ENCODE results near the gene WRAP73. TPM values are rescaled to one million over a fixed set of nuclear protein-coding genes. Genes with fewer than 3 reads are reported as not detected.

Gene WRAP73
- total RNA-seq, 1 experiment from 2014 or later = 51.4 TPM

GRCh38 chr1:3664700-3665375 lies 14.9 kb upstream of the WRAP73 start:
- no peak for ATAC-seq
- Histone ChIP-seq H3K36me3 (ENCODE audit: control insufficient read depth in 1 of 2, insufficient read depth in 2 of 2, low read length in 2 of 2) (no peaks in the 10 kb centered on the region), H3K4me1 (ENCODE audit: control insufficient read depth in 1 of 2, insufficient read depth in 2 of 2, low read length in 2 of 2) (peaks cover 16 to 27% of the 10 kb centered on the region in 2 experiments), H3K9me2 (ENCODE audit: insufficient read depth) (no peaks in the 10 kb centered on the region), H3K4me2 (ENCODE audit: low read length) (no peak overlapping the region), H3K4me3 (replicated peaks in 1 of 2; ENCODE audit: low read depth in 1 of 2, low read length in 2 of 2) (no peak overlapping the region), H4K20me1 (ENCODE audit: insufficient read depth) (peaks cover 5% of the 10 kb centered on the region; the same call in 1 of the 2 replicates), H3K79me2 (ENCODE audit: insufficient read depth, low read length) (peaks cover 67% of the 10 kb centered on the region), H3K9me3 (ENCODE audit: control insufficient read depth in 1 of 2, insufficient read depth in 1 of 2, low read depth in 1 of 2, low read length in 2 of 2) (no peaks in the 10 kb centered on the region), H3K27ac (ENCODE audit: low read depth, low read length) (no peak overlapping the region), H2AFZ (ENCODE audit: low read depth, low read length, poor library complexity, severe bottlenecking) (no peak overlapping the region), H3K9ac (ENCODE audit: low read length) (no peak overlapping the region), H3K27me3 (ENCODE audit: insufficient read depth, low read length) (no peaks in the 10 kb centered on the region)
- DNase-seq (ENCODE audit: low read depth, low spot score) = no peak
- BruUV-seq (replicated peaks) = no TSS peak
- ChIA-PET POLR2A (no interaction called here), RAD21 (ENCODE audit: low non-redundant PET in 1 of 2, low total read pairs in 2 of 2, uncharacterized antibody in 2 of 2, unreplicated experiment in 2 of 2) (no interaction called here), CTCF (no interaction called here)
- intact Hi-C loops (cut with micrococcal nuclease) = loop anchor here (5.0 kb wide), 1 partner anchor 237 kb away; the partner anchor contains the start of gene C1orf174
- TF ChIP-seq POLR2A (IDR thresholded peaks at IDR 0.05; ENCODE audit: borderline replicate concordance, extremely low read depth, insufficient read depth, insufficient read length) (no peak), FOSL1 (IDR thresholded peaks at IDR 0.05; ENCODE audit: low read depth) (no peak), CTCF (IDR thresholded peaks at IDR 0.05 in 2 of 3, conservative IDR thresholded peaks at IDR 0.05 in 1 of 3; ENCODE audit: borderline replicate concordance in 1 of 3, insufficient read depth in 1 of 3, low read depth in 2 of 3, low read length in 2 of 3) (no peak), SP1 (IDR thresholded peaks at IDR 0.05; ENCODE audit: low read depth) (no peak), ZBTB33 (IDR thresholded peaks at IDR 0.05; ENCODE audit: extremely low read depth, insufficient replicate concordance, low read length) (no peak), CEBPB (IDR thresholded peaks at IDR 0.05; ENCODE audit: low read depth) (no peak), YY1 (IDR thresholded peaks at IDR 0.05; ENCODE audit: extremely low read depth, insufficient replicate concordance, low read depth, low read length) (no peak), CBX3 (IDR thresholded peaks at IDR 0.05; ENCODE audit: low read depth) (no peak), POLR2AphosphoS5 (IDR thresholded peaks at IDR 0.05; ENCODE audit: low read depth, low read length) (no peak), SIN3A (IDR thresholded peaks at IDR 0.05; ENCODE audit: low read depth) (no peak), MAX (IDR thresholded peaks at IDR 0.05) (no peak), ZFX (IDR thresholded peaks at IDR 0.05) (no peak)
